Upper lobe of left lung (tissue), 4 donors: Measurements from ENCODE around the gene CCDC160.

Experiments
- CTCF ChIP-seq, 6 experiments: fragments of 450-650 bp in 4 of 6; fragments of 200-600 bp in 2 of 6; sonication (generic) in 2 of 6; IDR thresholded peaks; one replicate each; pipeline ENCODE4 v1.5.1; 2016 to 2019; ENCODE audit warnings: antibody characterized with exemption in 6 of 6
- EP300 ChIP-seq, 4 donors: sonication (generic); formaldehyde crosslinking; IDR thresholded peaks; one replicate each; pipeline ENCODE4 v1.5.1; 2017; ENCODE audit warnings: antibody characterized with exemption in 4 of 4, control low read depth in 2 of 4
- POLR2A ChIP-seq, 4 donors: fragments of 450-650 bp; IDR thresholded peaks; one replicate each; pipeline ENCODE4 v1.5.1; 2016 to 2017; ENCODE audit warnings: antibody characterized with exemption in 4 of 4, mild to moderate bottlenecking in 2 of 4

GRCh38 chrX:134235236-134235635 is 1.7 kb upstream of the CCDC160 start:
- no peak for TF ChIP-seq CTCF (IDR thresholded peaks at IDR 0.05)
- TF ChIP-seq POLR2A (IDR thresholded peaks at IDR 0.05), result no peak
- no peak for TF ChIP-seq EP300 (IDR thresholded peaks at IDR 0.05)
